Measurements from ENCODE around the gene TRIM24.

GRCh38 chr7:138459413-138460175 is 465 bp upstream of the TRIM24 start:
- peak; percentile 12 for TF ChIP-seq CTCF (IDR thresholded peaks at IDR 0.05; ENCODE audit: poor library complexity)
- no peak for TF ChIP-seq EZH2 (IDR thresholded peaks at IDR 0.05; ENCODE audit: borderline replicate concordance)
- no peak for TF ChIP-seq EZH2phosphoT487 (IDR thresholded peaks at IDR 0.05; ENCODE audit: low read depth, severe bottlenecking, unreplicated experiment)

Data from hepatocyte (in vitro differentiated cells).